ENCODE data around the gene IGSF8. TPM values are rescaled to one million over a fixed set of nuclear protein-coding genes. Genes with fewer than 3 reads are reported as not detected.

IGSF8 gene
- total and polyA plus RNA-seq, 2 donors (not counting 3 experiments of a cell fraction or from before 2014, with no cell fraction given) = 9.5 to 17.5 TPM

DNA sequence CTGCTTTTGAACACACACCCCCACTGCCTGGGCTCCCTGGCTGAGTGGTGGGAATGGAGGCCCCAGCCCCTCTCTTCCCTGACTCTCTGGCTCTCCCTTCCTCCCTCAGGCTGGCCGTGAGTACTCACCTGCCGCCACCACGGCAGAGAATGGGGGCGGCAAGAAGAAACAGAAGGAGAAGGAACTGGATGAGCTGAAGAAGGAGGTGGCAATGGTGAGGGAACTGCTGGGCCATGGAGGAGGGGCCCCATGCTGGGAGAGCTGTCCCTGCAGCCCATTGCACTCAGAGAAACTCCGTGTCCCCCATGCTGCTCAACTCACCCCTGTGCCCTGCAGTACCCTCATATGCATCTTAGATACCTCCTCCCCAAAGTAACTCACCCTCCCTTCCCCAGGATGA is 22.4 kb upstream of the IGSF8 start:
- no peaks in the 10 kb centered on the region for H4K20me1 ChIP-seq (replicated peaks; ENCODE audit: control insufficient read depth, extremely low read depth, insufficient read depth, low read length)
- DNase-seq (ENCODE audit: low read depth, low spot score) (no peak), FAIRE-seq (no peak)
- POLR2A ChIA-PET = no interaction called here
- H3K4me2 ChIP-seq (ENCODE audit: insufficient read depth, low read length) = no peak overlapping the region
- no peaks in the 10 kb centered on the region for H3K4me1 ChIP-seq (ENCODE audit: control insufficient read depth, extremely low read depth, insufficient read depth, low read length)
- CTCF ChIA-PET = interaction anchor here (1.4 kb wide), 1 partner anchor 20 kb away, joined by 5 read pairs; no protein-coding TSS in a partner anchor
- no peaks in the 10 kb centered on the region for H3K9me3 ChIP-seq (replicated peaks; ENCODE audit: control insufficient read depth, insufficient read depth, low read length)
- no TSS peak for BruUV-seq (replicated peaks)
- H3K79me2 ChIP-seq (ENCODE audit: control insufficient read depth, insufficient read depth, low read length) = no peaks in the 10 kb centered on the region
- intact Hi-C loops (cut with micrococcal nuclease) (no loop called here), dilution Hi-C loops (cut with MboI; ENCODE audit: extremely low pct_ligation_motif_present, low sequenced_read_pairs) (no loop called here)
- no peaks in the 10 kb centered on the region for H3K9me1 ChIP-seq (replicated peaks; ENCODE audit: control insufficient read depth, extremely low read depth, insufficient read depth, low read length)
- no peak for TF ChIP-seq JUN (IDR thresholded peaks at IDR 0.05; ENCODE audit: borderline replicate concordance, insufficient read depth, insufficient read length, low read depth)
- no peak for TF ChIP-seq GATA2 (IDR thresholded peaks at IDR 0.05; ENCODE audit: insufficient read depth, insufficient read length, low read depth, low read length)
- TF ChIP-seq POLR2AphosphoS5 (IDR thresholded peaks at IDR 0.05; ENCODE audit: insufficient read depth, low read depth, low read length) = no peak
- TF ChIP-seq, protein P1, sequence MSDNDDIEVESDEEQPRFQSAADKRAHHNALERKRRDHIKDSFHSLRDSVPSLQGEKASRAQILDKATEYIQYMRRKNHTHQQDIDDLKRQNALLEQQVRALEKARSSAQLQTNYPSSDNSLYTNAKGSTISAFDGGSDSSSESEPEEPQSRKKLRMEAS (IDR thresholded peaks at IDR 0.05; ENCODE audit: insufficient read depth, insufficient read length) = no peak
- TF ChIP-seq, protein P2, sequence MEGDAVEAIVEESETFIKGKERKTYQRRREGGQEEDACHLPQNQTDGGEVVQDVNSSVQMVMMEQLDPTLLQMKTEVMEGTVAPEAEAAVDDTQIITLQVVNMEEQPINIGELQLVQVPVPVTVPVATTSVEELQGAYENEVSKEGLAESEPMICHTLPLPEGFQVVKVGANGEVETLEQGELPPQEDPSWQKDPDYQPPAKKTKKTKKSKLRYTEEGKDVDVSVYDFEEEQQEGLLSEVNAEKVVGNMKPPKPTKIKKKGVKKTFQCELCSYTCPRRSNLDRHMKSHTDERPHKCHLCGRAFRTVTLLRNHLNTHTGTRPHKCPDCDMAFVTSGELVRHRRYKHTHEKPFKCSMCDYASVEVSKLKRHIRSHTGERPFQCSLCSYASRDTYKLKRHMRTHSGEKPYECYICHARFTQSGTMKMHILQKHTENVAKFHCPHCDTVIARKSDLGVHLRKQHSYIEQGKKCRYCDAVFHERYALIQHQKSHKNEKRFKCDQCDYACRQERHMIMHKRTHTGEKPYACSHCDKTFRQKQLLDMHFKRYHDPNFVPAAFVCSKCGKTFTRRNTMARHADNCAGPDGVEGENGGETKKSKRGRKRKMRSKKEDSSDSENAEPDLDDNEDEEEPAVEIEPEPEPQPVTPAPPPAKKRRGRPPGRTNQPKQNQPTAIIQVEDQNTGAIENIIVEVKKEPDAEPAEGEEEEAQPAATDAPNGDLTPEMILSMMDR (IDR thresholded peaks at IDR 0.05; ENCODE audit: extremely low read depth in 1 of 2, insufficient read depth in 1 of 2, low read depth in 1 of 2, low read length in 2 of 2) = no peak
- no peak for TF ChIP-seq MYC (IDR thresholded peaks at IDR 0.05; ENCODE audit: low read depth, low read length)
- no peak for TF ChIP-seq FOS (IDR thresholded peaks at IDR 0.05; ENCODE audit: borderline replicate concordance, insufficient read depth, low read length)
- H2AFZ ChIP-seq (ENCODE audit: low read depth, low read length) = no peak overlapping the region
- H3K9ac ChIP-seq (replicated peaks; ENCODE audit: extremely low read depth, insufficient read depth, low read length) = no peak overlapping the region
- no peaks in the 10 kb centered on the region for H3K36me3 ChIP-seq (ENCODE audit: control insufficient read depth in 2 of 2, extremely low read depth in 1 of 2, insufficient read depth in 2 of 2, low read length in 2 of 2)
- H3K4me3 ChIP-seq (replicated peaks in 1 of 3; ENCODE audit: insufficient read depth in 1 of 3, low read depth in 1 of 3, low read length in 3 of 3) = no peak overlapping the region
- no peak overlapping the region for H3K27ac ChIP-seq (ENCODE audit: insufficient read depth, low read depth, low read length)
- peaks cover 11 to 12% of the 10 kb centered on the region in 2 experiments for H3K27me3 ChIP-seq (ENCODE audit: control insufficient read depth in 2 of 2, insufficient read depth in 2 of 2, low read length in 2 of 2)
